NCI-H82 (cell line): ENCODE measurements around the gene AOAH.
"Not testable (repeated sequence)": the region's sequence is repeated elsewhere in the genome, so short reads cannot be mapped to it uniquely, and the experiment has no call there.

ENCODE experiments used
- DNase-seq: peaks from one replicate; lab custom pipeline; 2025; lab: John Stamatoyannopoulos, UW

AOAH gene

DNA sequence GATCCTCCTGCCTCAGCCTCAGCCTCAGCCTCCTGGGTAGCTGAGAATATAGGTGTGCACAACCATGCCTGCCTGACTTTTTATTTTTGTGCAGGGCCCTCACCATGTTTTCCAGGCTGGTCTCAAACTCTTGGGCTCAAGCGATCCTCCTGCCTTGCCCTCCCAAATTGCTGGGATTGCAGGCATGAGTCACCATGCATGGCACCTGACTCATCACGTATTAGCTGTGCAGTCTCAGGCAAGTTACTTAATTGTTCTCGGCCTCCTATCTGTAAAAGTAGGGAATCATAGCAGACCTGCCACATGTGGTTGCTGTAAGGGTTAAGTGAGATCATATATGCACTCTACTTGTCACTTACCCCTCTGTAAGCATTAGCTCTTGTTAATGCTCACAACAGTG lies 217.5 kb downstream of the AOAH start:
- DNase-seq: no peak

GRCh38 chr7:36506130-36506798 lies 218.0 kb downstream of the AOAH start:
- DNase-seq: no peak

GRCh38 chr7:36504617-36505016 lies 219.7 kb downstream of the AOAH start:
- DNase-seq: not testable (repeated sequence)

DNA sequence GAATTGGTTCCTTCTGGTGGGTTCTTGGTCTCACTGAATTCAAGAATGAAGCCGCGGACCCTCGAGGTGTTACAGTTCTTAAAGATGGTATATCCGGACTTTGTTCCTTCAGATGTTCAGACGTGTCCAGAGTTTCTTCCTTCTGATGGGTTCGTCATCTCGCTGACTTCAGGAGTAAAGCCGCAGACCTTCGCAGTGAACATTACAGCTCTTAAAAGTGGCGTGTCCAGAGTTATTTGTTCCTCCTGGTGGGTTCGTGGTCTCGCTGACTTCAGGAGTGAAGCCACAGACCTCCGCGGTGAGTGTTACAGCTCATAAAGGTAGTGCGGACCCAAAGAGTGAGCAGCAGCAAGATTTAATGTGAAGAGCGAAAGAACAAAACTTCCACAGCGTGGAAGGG lies 220.1 kb downstream of the AOAH start:
- not testable (repeated sequence) for DNase-seq

DNA sequence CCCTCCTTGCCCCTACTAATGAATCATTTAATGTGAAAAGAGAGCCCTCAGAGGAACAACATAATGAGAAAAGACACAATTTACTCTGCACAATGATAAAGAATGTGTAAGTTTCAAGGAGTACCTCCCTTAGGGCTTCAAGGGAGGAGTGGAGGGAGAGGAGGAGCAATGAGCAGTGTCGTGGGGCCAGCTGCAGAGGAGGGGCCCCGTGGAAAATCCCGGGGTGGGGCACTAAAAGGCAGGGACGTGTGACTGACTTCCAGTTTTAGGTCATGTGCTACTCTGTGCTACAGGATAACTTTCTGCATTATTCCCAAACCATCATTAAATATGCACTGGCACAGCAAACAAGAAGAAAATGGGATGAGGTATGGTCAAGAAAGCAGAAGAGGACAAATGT lies 226.5 kb downstream of the AOAH start:
- DNase-seq: no peak

DNA sequence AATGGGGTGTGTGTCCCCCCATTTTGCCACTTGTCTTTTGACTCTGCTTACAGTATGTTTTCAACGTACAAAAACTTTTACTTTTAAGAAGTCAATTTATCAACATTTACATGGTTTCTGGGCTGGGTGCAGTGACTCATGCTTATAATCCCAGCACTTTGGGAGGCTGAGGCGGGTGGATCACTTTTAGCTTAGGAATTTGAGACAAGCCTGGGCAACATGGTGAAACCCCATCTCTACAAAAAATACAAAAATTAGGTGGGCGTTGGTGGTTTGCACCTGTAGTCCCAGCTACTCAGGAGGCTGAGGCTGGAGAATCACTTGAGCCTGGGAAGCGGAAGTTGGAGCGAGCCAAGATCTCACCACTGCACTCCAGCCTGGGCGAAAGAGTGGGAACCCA lies 227.1 kb downstream of the AOAH start:
- DNase-seq: not testable (repeated sequence)

DNA sequence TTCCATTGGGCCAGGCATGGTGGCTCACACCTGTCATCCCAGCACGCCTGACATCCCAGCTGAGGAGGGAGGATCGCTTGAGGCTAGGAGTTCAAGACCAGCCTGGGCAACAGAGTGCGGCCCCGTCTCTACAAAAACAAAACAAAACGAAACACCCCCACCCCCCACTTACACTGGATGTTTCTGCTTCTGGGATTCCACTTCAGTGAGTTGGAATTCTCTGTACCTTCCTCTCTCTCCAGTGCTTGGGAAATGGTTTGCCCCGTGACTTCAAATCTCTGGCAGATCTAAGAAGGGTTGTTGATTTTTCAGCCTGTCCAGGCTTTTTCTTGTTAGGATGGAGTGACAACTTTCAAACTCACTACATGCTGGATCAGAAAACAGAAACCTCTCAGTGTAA lies 227.7 kb downstream of the AOAH start:
- no peak for DNase-seq

- DNase-seq: no peak
These were observed 233.0 kb downstream of the AOAH start for GRCh38 chr7:36491317-36491716.

DNA sequence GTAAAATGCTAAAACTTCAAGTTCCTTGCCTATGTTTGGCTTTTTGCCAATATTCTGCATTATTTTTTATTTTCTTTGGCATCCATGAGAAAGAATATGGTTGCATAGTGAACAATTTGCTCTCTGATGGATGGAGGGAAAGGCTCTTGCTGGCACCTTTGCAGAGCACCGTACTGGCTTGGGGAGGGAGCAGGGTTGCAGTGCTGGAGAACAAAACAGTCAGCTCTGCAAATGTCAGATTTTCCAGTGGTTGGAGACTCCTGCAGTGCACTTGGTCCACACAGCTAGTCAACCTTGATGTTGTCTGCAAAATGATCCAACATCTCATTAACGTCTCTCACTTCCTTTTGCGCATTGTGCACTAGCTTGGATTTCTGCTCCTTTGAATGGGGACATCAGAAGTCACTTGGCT lies 233.9 kb downstream of the AOAH start:
- DNase-seq: no peak

- DNase-seq: not testable (repeated sequence)
These were observed 235.6 kb downstream of the AOAH start for GRCh38 chr7:36488672-36489071.

GRCh38 chr7:36487756-36488336 lies 236.4 kb downstream of the AOAH start:
- DNase-seq: peak; percentile 81

GRCh38 chr7:36486336-36486735 lies 238.0 kb downstream of the AOAH start:
- no peak for DNase-seq

DNA sequence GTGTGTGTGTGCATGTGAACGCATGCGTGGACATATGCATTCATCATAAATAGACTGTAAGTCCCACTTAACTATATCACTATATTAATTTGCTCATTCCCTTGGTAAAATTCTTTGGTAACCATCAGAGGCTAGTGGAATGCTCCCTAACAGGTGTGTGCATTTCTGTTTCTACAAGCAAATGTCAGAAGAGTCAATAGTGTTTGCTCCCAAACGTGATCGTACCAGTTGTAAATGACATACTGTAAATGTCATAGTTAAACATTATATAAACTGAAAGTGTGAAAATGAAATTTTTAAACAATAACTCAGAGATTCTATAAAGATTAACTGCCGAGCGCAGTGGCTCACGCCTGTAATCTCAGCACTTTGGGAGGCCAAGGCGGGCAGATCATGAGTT lies 240.0 kb downstream of the AOAH start:
- DNase-seq: no peak

DNA sequence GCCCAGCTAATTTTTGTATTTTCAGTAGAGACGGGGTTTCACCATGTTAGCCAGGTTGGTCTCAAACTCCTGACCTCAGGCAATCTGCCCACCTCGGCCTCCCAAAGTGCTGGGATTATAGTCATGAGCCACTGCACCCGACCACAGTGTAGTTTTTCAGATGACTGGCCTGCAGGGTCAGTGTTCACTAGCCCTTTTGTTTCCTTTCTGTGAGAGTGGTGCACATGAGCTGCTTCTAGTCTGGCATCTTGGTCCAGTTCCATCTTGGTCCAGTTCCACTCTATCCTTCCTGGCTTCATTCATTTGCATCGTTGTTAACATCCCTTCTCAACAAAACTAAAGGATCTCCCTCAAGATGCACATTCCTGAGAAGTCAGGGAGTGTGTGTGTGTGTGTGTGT lies 240.4 kb downstream of the AOAH start:
- not testable (repeated sequence) for DNase-seq

DNA sequence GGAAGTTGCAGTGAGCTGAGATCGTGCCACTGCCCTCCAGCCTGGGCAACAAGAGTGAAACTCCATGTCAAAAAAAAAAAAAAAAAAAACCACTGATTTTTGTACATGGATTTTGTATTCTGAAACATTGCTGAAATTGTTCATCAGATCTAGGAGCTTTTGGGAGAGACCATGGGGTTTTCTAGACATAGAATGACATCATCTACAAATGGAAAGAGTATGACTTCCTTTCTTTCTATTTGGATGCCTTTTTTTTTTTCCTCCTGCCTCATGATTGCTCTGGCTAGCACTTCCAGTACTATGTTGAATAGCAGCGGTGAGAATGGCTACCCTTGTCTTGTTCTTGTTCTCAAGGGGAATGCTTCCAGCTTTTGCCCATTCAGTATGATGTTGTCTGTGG lies 245.5 kb downstream of the AOAH start:
- no peak for DNase-seq

DNA sequence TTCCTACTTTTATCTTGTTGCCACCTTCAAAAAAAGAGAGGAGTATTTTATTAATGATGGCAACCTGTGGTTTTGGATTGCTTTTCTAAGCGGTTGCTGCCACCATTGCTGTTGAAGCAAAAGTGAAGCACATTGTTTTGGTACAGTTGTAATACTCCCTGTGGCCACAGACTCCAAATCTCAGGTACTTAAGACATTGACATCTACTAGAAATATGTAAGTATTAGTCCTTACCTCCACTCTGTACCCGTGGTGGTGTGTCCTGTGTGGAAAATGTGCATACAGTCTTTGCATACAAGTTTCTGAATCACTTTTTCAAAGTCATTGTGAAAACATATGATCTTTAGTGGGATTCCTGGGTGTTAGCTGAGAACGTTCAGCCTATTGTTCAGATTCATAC lies 248.9 kb downstream of the AOAH start:
- peak; percentile 9 for DNase-seq

- no peak for DNase-seq
These were observed 249.3 kb downstream of the AOAH start for GRCh38 chr7:36475011-36475342.

DNA sequence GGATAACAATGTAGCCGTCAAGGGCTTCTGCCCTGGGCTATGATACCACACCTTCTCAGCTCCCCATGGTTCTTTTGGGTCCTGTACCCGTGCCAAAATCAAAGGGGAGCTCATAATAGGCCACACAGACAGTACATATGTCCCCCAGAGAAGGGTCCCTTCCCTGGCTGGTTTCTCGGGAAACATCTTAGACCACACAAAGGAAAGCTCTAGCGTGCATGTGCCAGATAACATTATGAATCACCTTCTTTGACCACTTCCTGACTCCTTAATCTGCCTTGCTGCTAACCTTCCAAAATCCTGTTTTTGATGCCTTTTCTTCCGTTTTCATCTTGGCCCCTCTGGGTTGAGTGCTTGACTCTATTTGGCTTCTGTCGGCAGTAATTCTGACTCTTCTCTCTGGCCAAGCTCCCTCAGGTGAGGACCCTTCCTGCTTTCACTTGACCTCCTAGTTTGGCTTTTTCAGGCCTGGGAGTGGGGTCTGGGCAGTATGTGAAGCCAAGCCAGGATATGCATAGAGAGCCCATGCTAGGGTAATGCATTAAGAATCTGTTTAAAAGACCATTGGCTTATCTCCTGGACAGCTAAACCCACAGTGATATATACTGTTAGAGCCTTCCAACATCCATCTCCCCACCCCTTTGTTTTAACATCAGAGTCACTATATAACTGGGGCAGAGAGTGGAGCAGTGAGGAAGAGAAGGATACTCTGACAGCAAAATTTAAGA lies 249.8 kb downstream of the AOAH start:
- DNase-seq: no peak

DNA sequence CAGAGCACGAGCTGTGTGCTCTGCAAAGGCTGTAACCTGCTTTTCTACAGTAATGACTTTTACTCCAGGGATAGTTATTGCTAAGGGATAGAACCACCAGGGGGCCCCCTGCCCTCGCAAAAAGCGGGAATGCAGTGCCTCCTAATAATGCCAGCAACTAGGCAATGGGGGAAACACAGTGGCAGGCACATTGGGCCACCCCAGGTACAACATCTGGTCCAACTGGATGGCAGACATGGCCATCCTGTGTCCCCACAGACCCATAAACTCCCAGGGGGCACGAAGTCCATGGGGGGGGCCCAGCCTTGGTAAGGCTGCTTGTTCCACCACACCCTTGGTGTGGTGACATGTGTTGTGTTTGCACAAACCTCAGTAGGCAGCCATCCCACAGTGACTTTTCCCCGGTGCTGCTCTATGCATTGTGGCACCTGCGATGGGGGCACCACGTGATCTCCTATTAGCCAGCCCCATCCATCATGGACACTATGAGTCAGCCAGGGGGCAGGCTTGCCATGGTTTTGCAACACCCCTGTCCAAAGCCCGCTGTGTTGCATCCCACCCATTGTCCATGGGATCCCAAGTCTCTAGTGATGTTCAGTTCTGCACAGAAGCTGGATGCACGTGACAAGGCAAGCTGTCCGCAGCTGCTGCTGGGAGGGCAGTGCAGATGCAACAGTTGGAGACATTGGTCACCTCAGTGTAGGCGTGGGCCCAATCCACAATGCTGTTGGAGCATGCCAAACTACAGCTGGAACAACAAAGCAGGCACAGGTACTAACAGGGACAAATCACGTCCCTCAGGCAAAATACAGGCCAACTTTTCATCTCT lies 250.6 kb downstream of the AOAH start:
- DNase-seq: peak; percentile 75

DNA sequence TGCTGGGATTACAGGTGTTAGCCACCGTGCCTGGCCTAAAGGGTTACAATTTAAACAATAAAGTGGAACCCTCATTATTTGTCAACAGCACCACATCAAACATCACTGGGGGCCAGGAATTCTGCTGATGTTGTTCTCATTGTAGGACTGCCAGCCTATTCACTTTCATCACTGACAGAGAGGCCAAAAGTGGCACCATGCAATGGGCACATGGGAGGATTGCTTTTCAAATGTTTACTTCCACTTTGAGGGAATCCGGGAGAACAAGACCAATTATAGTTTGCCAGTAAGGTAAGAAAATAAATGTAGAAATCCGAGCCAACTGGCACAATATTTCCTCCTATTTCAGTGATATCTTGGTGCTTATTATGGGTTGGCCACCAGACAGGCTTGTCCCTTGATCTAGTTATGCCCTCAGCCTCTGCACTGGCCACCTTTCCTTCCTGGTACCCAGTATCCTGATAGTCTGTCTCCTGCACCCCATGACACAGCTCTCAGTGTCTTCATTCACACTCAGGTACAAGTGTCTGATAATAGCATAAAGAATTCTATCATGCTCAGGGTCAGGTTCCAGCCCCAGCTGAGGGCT lies 252.1 kb downstream of the AOAH start:
- no peak for DNase-seq

GRCh38 chr7:36469236-36469635 lies 255.1 kb downstream of the AOAH start:
- peak; percentile 15 for DNase-seq

DNA sequence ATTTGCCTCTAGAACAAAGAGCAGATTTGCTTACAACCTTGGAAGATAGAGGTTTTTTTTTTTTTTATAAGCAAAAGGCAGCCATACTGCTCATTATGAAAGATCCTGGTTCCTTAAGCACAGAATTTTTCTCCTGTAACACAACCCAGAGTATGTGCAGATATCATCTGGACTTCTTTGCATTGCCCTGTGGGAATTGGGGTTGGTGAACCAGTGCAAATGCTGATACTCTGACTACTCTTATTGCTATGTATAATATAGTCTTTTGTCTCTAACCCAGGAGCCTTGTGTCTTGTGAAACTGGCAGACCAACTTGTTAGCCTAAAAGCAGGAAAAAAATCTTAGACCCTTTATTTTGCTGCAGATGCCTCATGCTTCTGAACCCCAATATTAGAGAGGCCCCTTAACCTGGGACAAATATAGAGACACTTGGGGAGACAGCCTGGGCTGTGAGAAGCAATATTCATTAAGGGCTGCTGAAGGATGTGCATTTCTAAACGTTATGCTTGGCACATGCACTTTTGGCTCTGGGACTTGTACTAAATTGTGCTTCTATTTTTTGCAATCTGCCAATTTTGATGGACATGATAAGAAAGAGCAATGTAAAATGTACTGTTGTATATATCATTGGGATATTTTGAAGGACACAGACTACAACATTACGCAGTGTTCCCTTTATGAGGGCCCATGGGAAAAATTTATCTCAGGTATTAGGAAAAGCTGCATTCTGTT lies 255.8 kb downstream of the AOAH start:
- no peak for DNase-seq
